GOT3 (cell line): ENCODE measurements around the gene NEU4.

Source experiments
- DNase-seq: peaks from one replicate; lab custom pipeline; 2025; ENCODE audit warnings: mixed read lengths; lab: John Stamatoyannopoulos, UW

Gene NEU4

DNA sequence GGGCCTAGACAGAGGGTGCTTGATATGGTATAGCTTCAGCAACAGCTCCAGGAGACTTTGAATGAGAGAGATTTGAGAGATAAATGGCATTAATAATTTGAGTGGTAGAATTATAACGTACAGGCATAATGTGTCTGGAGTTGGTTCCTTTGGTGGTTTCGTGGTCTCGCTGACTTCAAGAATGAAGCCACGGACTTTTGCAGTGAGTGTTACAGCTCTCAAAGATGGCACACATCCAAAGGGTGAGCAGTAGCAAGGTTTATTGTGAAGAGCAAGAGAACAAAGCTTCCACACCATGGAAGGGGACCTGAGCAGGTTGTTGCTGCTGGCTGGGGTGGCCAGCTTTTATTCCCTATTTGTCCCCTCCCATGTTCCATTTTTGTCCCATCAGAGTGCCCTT is 26.6 kb downstream of the NEU4 start:
- DNase-seq: no peak

DNA sequence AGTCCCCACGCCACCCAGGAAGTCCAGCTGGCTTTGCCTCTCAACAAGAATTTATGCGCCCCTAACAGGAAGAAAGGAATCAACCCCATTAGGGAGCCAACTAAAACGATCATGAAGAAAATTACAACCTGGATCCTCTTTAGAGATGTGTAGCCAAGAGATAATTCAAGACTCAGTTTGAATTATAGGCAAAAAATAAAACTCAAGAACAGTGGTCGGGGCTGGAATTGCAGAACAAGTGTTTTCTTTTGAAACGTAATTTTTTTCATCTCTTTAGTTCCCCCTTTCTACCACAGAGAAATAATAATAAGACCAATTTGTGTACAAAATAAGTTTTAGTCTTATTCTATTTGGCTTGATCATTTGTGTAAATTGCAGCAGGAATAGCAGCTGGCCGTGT is 27.3 kb downstream of the NEU4 start:
- no peak for DNase-seq

DNA sequence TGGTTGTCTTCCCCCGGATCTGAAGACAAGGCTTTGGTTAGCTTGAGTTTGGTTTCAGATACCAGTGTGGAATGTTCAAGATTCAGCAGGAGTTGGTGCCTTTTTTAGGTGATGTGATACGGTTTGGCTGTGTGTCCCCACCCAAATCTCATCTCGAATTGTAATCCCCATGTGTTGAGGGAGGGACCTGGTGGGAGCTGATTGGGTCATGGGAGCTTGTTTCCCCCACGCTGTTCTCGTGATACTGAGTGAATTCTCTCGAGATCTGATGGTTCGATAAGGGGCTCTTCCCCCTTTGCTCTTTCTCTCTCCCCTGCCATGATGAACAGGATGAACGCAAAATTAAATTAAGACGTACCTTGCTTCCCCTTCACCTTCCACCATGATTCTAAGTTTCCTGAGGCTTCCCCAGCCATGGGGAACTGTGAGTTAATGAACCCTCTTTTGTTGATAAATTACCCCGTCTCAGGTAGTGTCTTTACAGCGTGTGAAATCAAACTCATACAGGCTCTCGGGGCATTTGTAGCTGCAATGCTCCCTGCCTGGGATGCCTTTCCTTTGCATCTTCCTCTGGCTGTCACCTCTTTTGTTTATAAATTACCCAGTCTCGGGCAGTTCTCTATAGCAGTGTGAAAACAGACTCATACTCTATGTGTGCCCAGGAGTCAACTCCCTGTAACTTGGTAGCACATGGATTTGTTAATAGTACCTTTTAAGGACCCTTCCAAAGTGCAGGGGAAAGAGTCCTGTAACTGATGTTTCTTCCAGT is 28.4 kb downstream of the NEU4 start:
- no peak for DNase-seq

DNA sequence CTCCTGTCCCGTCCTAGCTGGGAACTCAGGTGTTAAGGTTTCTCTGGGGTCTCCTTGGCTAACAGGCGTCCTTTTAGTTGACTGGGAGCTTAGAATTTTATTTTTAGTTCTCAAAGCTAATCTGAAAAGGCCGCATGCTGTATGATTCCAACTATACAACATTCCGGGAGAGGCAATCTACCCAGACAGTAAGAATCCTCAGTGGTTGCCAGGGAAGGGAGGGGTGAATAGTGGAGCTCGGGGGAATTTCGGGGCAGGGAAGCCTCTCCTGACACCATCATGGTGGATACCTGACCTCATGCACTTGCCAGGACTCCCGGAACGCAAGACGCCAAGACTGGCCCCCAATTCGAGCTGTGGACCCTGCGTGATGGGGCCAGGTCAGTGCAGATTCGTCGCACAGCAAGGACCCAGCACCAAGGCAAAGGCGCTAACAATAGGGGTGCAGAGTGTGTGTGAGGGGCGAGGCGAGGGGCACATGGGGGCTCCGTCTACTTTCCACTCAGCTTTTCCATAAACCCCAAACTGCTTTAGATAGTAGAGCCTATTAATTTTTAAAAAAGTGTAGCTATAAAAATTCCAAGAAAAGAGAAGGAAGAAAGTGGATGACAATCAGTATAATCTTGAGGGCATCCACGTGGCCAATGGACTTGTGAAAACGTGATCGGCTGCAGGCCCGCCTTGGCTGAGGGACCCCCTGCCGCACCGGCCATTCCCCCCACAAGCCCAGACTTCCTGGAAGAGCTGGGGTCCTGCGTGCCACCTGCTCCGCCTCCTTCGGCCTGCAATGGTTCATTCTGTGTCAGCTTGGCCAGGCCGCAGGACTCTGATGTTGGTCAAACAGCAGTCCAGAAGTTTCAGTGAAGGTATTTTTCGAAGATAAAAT is 32.4 kb downstream of the NEU4 start:
- no peak for DNase-seq

DNA sequence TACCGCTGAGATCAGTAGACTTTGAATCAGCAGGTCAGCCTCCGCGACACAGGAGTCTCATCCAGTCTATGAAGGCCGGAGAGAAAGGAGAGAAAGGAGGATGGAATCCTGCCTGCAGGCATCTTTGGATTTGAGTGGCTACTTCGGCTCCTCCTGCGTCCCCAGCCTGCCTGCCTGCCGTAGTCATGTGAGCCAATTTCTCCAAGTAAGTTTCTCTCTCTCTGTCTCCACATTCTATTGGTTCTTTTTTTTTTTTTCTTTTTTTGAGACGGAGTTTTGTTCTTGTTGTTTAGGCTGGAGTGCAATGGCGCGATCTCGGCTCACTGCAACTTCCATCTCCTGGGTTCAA is 33.0 kb downstream of the NEU4 start:
- DNase-seq: no peak

DNA sequence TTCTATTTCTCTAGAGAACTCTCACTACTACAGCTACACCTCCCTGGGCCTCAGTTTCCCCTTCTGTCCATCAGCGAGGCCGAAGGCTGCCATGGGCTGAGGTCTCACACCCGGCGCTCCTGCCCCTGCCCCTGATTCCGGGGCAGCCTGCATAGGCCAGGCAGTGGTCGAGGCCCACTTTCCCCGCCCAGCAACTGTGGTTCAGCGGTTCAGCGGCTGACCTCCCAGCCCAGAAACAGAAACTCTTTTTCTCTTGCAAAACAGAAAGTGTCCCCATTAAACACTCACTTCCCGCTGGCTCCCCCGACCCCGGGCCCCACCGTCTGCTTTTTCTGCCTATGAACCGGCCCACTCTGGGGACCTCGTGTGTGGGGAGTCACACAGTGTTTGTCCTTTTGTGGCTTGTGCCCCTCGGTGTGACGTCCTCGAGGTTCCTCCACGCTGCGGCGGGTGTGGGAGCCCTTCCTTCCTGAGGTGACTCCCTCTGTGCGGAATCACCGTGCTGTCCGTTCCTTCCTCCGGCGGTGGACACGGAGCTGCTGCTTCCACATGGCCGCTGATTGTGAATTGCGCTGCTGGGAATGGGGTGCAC is 33.7 kb downstream of the NEU4 start:
- DNase-seq: peak; percentile 8

DNA sequence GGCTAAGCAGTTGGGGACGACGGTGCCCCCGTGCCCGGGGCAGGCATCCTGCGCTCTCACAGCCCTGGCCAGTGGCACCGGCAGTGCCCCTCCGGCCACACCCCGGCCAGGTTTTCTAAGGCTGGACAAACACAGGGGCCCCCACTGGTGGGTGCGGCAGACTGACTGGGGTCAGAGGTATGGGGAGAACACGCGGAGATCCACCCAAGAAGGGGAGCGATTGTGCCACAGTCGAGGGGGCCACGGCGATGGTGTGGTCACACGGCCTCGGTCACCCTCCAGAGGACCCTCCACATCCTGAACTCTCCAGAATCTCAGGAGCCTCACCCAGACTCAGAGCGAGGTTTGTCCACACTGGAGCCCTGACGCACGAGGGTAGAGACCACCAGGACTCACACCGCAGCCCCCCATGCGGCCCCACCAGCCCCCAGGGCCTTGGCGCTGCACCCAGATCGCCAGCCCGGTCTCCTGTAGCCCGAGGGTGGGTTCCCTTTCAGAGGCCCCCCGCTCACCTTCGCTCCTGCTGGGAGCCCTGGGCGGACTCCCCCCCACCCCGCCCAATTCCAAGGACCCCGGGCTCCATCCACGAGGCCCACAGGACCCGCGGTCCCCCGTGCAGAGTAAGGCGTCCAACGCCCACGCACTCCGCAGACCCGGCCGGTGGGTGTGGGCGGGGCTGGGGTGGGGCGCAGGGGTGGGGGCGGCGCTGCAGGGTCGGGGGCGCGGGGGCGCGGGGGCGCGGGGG is 34.5 kb downstream of the NEU4 start:
- no peak for DNase-seq

DNA sequence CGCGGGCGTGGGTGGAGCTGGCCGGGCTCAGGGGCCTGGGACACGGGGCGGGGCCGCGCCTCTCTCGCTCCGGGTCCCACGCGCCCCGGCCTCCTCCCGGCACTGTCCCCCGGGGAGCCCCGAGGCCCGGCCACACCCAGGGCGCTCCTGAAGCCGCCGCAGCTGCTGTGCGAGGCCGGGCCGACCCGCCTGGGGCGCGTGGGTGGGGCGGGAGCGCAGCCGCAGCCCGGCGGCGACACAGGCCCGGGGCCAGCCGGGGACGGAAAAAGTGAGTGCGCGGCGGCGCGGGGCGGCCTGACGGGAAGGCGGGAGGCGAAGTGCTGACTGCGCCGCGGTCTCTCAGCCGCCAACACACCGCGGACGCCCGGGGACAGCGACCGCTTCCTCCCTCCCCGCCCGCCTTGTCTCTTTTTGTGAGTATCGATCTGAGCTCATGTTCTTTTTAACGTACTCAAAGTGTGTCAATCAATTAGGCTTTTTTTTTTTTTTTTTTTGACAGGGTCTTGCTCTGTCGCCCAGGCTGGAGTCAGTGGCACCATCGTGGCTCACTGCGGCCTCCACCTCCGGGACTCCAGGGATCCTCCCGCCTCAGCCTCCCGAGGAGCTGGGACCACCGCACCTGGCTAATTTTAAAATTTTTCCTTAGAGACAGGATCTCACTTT is 35.2 kb downstream of the NEU4 start:
- DNase-seq: peak; percentile 44

DNA sequence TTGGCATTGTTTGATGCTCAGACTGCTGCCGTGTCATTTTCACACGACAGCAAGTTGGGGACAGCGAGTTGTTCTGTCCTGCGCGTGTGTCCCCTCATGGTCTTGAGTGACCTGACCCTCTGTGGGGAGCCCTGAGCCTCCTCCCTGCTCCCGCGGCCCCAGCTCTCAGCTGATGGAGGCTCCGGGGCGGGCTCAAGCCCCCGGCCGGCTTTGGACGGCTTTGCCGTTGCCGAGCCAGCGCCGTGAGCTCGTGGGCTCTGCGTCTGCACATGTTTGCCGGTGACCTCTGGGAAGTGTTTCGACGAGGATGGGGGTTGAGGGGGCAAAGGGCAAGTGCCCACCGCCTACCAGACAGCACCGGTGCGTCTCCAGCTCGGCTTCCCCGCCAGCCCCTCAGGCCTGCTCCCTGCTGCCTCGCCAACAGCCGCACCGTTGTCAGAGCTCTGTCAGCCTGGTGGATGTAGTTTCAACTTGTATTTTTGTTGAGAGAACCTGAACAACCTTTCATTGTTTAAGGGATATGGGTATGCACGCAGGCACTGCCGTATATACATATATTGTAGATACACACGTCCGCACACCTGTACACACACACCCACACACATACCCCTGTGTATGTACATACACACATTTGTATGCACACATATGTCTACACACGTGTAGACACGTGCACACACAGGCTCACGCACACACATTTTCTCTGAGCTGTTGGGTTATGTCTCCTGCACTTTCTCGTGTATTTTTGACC is 36.0 kb downstream of the NEU4 start:
- DNase-seq: no peak

DNA sequence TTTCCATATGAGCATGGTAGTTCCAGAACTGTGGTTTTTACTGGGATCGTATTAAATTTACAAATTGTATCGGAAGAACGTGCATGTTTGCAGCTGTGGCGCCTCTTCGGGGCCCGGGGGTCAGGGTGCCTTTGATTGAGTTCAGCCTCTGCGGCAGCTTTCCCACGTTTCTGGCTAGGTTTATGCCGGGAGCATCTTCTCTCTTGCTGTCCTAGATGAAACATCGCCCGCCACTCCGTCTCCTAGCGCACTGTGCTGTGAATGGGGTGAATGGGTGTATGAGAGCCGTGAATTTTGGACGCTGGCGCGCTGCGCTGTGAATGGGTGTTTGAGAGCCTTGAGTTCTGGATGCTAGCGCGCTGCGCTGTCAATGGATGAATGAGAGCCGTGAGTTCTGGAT is 37.4 kb downstream of the NEU4 start:
- DNase-seq: no peak

DNA sequence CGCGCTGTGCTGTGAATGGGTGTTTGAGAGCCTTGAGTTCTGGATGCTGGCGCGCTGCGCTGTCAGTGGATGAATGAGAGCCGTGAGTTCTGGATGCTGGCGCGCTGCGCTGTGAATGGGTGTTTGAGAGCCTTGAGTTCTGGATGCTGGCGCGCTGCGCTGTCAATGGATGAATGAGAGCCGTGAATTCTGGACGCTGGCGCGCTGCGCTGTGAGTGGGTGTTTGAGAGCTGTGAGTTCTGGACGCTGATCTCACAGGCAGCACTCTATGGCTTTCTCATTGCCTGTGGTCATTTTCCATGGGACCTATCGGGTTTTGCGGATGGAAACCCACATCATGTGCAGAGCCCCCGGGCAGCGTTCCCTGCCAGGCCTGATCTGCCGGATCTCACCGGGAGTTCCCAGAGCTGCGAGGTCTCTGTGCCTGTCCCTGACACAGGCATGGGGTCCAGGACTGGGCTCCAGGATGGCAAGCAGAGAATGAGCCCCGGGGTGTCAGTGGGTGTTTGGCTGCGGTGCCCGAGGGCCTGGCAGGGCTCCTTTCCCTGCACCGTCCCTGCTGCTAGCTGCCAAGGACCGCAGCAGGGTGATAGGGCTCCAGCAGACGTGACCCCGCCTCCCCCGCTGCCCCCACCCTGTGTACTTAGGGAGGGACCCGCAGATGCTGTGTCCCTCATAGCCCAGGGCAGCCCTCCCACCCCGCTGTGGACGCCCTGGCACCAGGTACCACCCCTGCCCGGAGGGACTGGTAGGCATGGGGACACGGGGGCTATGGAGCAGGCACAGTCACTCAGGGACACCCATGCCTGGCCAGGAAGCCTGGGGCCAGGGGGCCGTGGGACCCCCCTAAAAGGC is 40.0 kb downstream of the NEU4 start:
- no peak for DNase-seq

DNA sequence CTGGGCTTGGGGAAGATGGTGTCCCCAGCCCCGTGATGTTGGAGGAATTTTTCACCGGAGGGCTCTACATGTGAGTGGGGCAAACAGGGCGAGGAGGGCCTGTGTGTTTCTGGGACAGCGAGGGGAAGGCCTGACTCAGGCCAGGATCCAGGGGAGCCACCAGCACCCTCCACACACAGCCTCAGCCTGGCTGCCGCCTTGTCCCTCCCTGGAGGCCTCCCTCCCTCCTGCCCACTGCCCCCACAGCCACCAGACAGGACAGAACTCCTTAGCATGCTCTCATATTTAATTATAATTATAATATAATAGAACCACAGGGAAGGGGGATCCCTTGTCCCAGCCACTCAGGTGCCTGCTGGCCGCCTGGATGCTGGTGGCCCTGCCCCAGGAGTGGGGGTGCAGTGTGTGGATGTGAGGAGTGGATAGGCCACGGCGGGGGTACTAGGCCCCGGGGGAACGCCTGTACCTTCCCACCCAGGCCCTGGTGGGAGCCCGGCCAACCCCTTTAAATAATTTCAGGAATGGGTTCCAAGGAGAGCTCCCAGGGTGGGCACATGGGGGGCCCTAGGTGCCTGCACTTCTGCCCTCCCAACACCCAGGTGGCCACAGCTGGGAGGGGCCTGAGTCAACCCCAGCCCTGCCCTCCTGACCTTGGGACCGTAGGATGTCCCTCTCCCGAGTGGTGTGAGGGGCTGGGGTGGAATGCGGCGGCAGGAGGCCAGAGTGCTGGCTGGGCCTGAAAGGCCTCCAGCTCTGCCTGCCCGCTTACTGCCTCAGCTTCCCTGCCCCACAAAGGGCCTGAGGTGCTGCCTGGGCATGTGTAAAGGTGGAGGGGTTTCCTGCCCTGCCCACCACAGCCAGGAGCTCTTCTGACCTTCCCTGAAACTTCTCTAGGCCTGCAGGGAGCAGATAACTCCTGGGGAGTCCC is 40.9 kb downstream of the NEU4 start:
- DNase-seq: no peak

DNA sequence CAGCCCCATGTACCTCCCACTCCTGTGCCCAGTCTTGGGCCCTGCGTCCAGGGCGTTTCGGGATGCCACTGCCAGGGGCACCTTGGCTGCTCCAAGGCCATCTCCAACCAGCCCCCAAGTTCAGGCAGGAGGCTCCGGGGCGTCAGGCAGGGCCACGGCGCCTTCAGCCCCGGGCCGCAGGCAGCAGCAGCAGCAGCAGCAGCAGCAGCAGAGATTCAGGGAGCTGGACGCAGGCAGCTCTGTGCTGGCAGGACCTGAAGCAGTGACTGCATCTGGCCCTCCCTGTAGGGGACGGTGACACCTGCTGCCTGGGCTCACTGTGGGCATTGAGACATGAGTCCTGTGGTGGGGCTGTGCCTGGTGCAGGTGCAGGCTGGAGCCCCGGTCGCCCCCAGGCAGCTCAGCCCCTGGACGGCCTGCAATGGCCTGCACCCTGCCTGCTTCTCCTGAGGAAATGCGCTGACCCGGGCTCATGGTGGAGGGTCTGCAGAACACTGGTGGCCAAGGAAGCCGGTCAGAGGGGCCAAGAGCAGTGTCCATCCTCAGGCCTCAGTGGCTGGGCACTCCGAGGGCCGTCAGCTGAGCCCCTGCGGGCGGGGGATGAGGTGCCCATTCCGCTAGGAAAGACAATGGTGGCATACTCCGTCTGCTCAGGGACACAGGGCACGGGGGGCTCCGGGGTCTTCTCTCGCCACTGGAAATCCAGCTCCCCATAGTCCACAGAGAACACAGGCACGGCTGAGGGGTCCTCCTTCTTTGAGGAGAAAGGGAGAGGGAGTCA is 41.7 kb downstream of the NEU4 start:
- DNase-seq: no peak

DNA sequence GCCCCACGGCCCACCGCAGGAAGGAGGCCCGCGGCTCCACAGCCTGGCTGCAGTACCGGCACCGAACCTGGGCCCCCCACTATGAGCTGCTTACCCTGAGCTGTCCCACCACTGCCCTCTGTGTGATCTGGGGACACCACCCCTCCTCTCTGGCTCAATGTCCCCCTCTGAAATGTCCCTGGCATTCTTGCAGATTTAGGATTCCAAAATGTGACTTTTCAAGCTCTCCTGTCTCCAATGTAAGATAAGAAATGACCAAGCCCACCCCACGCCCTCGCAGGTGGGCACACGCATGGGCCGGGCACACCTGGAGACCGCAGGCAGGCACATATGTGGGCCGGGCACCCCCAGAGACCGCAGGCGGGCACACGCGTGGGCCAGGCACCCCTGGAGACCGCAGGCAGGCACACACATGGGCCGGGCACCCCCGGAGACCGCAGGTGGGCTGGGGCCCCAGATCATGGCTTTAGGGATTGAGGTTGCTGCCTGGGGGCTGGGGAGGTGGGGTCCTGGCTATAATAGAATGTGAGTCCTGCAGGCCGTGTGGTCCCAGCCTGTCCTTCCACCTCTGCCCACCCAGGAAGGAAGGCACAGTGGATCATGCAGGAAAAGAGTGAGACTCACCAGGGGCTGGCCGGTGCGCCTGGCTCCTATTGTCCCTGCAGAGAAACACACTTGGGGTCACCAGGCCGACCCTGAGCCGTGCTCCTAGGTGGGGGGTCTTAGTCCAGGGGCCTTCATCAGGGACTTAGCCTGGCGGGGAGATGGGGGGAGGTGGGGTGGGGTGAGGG is 42.5 kb downstream of the NEU4 start:
- no peak for DNase-seq

DNA sequence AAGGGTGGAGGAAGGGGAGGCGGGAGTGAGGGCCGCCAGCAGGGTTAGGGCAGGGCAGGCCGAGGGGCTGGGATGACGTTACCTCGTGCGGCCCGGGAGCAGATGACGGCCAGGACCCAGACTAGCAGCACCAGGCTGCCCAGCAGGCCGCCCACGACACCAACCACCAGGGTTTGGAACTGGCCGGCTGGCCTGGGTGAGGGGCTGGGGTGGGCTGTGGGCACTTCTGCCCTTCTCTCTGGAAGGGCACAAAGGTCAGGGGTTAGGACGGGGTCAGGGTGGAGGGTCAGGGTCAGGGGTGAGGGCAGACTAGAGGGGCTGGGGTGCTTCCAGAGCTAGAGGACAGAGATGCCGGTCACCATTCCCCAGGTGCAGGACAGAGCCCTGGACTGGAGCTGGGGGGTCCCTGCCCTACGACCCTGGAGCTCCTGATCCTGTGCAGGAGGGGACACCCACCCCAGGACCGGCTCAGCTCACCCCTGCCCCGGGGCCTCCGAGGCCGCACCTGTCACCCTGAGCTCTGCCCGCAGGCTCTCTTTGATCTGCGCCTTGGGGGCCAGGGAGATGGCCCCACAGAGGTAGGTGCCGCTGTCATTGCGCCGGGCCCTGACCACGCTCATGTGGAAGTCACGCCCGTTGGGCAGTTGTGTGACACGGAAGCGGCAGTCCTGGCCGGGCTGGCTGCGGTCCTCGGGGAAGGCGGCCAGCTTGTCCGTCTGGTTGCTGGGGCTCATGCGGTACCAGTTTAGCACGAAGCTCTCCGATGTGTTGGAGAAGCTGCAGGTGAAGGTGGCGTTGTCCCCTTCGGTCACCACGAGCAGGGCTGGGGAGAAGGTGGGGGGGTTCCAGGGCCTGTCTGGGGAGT is 43.4 kb downstream of the NEU4 start:
- DNase-seq: no peak

DNA sequence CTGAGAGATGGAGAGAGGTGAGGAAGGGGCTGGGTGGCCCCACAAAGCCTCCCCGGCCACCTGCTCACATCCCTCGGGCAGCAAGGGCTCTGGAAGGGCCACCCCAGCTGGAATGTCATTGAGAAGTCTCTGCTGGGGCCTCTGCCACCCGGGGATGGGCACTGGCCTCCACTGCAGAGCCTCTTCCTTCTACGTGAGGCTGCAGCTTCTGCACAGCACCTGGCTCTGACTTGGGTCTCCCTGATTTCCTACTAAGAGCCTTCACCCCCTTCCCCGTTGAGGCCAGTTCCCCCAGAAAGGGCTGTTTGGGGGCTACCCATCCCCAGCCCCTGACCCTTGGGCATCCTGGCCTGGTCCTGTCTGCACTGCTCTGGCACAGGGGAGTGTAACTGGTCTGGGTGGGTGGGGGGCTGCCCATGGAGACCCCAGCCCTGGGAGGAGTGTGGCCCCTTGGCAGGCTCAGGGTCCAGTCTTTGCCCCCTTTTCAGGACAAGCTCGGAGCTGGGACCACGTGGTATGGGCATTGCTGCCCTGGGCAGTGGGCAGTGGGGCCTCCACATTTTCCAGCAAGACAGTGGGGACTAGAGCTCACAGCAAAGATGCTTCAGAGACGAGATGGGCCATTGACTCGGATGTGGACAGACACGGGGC is 44.1 kb downstream of the NEU4 start:
- DNase-seq: no peak
